Measurements from ENCODE around the gene SEMA6B. TPM values are rescaled to one million over a fixed set of nuclear protein-coding genes. Genes with fewer than 3 reads are reported as not detected.

The SEMA6B gene, protein sequence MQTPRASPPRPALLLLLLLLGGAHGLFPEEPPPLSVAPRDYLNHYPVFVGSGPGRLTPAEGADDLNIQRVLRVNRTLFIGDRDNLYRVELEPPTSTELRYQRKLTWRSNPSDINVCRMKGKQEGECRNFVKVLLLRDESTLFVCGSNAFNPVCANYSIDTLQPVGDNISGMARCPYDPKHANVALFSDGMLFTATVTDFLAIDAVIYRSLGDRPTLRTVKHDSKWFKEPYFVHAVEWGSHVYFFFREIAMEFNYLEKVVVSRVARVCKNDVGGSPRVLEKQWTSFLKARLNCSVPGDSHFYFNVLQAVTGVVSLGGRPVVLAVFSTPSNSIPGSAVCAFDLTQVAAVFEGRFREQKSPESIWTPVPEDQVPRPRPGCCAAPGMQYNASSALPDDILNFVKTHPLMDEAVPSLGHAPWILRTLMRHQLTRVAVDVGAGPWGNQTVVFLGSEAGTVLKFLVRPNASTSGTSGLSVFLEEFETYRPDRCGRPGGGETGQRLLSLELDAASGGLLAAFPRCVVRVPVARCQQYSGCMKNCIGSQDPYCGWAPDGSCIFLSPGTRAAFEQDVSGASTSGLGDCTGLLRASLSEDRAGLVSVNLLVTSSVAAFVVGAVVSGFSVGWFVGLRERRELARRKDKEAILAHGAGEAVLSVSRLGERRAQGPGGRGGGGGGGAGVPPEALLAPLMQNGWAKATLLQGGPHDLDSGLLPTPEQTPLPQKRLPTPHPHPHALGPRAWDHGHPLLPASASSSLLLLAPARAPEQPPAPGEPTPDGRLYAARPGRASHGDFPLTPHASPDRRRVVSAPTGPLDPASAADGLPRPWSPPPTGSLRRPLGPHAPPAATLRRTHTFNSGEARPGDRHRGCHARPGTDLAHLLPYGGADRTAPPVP
- 0.29 and 0.50 TPM in 2 replicates for total RNA-seq

DNA sequence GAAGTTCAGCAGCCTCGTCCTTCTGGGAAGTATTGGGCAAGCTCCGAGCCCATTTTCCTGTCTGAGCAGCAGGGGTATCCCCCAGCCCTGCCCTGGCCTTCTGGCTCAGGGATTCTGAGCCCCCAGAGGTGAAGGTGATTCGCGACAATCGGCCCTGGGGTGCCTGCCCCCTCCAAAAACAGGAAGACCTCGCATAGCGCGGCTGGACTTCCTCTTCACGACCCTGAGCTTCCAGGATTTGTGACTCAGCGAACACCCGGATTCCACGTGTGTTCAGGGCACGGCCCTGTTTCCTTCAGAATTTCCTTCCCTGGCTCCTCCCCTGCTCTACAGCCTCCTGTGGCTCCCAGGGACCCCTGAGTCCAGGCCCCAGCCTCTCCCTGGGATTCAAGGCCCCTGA is at the start of gene SEMA6B:
Gene SEMA6B (minus strand): TSS at position 116 of the 400 bp plus-strand sequence. CDS start 1,227 bp downstream, outside the sequence.

DNA sequence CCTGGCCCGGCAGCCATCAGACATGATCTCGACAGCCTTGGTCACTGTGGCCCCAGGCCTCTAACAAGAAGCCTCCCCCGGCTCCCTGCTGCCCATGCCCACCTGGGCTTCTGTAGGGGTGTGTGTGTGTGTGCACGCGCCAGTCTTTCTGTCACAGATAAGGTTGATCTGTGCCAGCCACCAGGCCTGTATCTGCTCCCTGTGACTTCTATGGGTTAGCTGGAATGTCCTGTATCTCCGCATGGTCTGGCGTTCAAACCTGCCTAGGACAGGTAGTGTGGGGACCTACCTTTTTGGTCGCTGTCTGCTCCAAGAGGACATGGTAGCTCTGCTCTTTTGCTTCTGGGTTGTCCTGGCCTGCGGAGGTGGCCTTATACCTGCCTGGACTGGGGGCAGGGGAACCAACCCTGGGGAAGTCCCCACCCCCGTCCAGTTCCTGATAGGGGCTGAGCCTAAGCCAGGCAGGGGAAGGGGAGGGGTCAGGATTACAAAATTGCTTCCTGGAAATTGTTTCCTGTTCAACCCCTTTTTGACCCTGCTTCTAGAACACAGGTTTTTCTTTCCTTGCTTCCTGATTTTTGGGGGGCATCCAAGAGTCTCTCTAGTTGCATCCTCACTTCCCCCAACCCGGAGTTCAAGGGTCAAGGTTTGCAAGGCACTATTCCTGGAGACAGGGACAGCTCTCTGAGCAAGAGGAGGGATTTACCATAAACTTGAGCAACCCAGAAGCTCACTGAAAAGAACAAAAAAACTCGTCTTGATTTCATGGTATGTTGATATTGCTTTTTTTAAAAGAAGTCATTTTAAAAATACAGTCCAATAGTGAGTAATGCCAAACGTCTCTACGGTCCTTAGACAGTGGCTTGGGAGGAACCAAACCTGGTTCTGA is 19.5 kb downstream of the SEMA6B start, which contains the start of gene LRG1:
Gene LRG1 (minus strand): TSS at position 344 of the 889 bp plus-strand sequence. CDS start 23 bp downstream, at position 321.

DNA sequence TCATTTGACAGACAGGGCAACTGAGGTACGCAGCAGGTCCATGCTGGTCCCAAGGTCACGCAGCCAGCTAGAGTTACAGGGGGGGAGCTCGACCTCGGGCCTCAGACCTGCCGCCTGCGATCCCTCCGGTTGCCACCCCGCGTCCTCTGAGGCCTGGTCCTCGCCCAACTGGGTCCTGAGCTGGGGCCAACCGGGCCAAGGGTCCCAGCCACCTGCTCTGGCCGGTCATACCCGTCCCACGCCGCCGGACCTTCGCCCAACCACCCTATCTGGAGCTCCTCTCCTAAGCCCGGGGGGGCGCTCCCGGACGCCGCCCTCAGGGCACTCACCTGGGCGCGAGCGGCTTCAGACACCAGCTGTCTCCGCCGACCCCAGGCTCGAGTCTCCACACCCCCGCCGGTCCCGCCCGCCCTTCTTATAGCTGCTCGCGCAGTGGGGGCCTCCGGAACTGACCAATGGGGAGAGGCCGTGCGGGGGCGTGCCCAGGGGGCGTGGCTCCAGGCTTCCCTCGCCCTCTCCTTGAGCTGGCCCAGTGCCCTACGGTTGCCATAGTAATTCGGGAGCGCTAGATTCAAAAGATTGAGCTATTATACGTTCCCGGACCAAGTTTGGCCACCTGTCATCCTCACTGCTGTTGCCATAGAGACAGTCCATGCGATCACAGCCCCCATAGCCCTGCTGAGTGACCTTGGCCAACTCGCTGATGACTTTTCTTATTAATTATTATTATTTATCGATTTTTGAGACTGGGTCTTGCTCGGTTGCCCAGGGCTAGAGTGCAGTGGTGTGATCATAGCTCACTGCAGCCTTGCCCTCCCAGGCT is 24.4 kb downstream of the SEMA6B start, which contains the start of gene PLIN5:
Gene PLIN5 (minus strand): TSS at position 389 of the 823 bp plus-strand sequence. CDS start 1,150 bp downstream, outside the sequence.

DNA sequence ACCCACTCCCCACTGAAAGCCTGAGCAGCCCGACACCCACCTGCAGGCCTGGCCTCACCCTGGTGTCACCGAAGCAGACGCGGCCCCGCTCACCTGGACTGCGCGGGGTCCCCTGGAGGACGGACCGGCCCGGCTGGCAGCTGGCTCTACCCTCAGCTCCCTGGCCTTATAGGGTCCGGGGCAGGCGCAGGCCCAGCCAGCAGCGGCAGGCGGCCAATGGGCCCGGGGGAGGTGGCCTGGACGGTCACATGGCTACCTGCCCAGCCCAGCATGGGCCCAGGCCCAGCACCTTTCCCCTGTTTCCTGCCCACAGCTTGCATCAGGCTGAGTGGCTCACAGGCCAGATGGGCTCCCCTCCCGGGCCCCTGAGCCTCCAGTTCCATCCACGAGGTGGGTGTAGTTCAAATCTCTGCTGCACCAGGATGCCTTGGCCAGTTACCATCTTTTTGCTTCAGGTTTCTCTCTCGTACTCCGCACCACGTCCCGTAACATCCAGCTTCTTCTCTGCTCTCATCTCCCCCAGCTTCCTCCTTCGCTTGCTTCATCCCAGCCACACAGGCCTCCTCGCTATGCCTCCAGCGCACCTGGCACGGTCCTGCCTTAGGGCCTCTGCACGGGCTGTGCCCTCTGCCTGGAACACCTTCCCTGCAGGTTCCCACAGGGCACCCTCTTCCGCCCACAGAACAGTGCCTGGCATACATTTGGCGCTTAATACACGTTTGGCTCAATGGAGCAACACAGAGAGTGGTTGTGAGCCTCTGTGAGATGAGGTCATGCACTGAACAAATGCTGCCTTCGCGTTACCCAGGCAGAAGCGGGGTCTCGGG is 40.9 kb downstream of the SEMA6B start, which contains the start of gene PLIN4:
Gene PLIN4 (minus strand): TSS at position 142 of the 827 bp plus-strand sequence. CDS start 214 bp downstream, outside the sequence.

Other genes starting within 250 kb of the SEMA6B start
- 5.1 and 5.5 TPM in 2 replicates for gene STAP2, start 220.9 kb downstream of the SEMA6B start, total RNA-seq
- gene MPND, start 216.1 kb downstream of the SEMA6B start, total RNA-seq, result 4.5 and 7.6 TPM in 2 replicates
- 50.9 and 51.3 TPM in 2 replicates for gene SH3GL1, start 159.1 kb downstream of the SEMA6B start, total RNA-seq
- gene CHAF1A, start 157.0 kb downstream of the SEMA6B start, total RNA-seq, result 7.9 and 10.9 TPM in 2 replicates
- gene UBXN6, start 101.9 kb downstream of the SEMA6B start, total RNA-seq, result 91.8 and 131 TPM in 2 replicates
- 64.4 and 64.8 TPM in 2 replicates for gene HDGFL2, start 87.4 kb downstream of the SEMA6B start, total RNA-seq
- 0.73 and 8.9 TPM in 2 replicates for gene PLIN4, start 41.2 kb downstream of the SEMA6B start, total RNA-seq
- not detected in 2 replicates for gene PLIN5, start 24.5 kb downstream of the SEMA6B start, total RNA-seq
- not detected in 2 replicates for gene LRG1, start 19.6 kb downstream of the SEMA6B start, total RNA-seq
- gene TNFAIP8L1, start 79.8 kb upstream of the SEMA6B start, total RNA-seq, result 2.0 and 5.1 TPM in 2 replicates
- 175 and 218 TPM in 2 replicates for gene MYDGF, start 110.7 kb upstream of the SEMA6B start, total RNA-seq
- gene DPP9, start 164.2 kb upstream of the SEMA6B start, total RNA-seq, result 48.6 and 62.2 TPM in 2 replicates
- gene FEM1A, start 232.1 kb upstream of the SEMA6B start, total RNA-seq, result 8.0 and 12.9 TPM in 2 replicates